ENCODE results near the gene NMNAT2. TPM values are rescaled to one million over a fixed set of nuclear protein-coding genes. Genes with fewer than 3 reads are reported as not detected.

Gene NMNAT2
- total and polyA plus RNA-seq, 2 donors (not counting 3 experiments of a cell fraction or from before 2014, with no cell fraction given) = 0.28 to 0.38 TPM

GRCh38 chr1:183247066-183247465, 171.1 kb downstream of the NMNAT2 start:
- Histone ChIP-seq H3K4me3 (replicated peaks in 1 of 3; ENCODE audit: insufficient read depth in 1 of 3, low read depth in 1 of 3, low read length in 3 of 3) (no peak overlapping the region), H3K79me2 (ENCODE audit: control insufficient read depth, insufficient read depth, low read length) (no peaks in the 10 kb centered on the region), H3K9ac (replicated peaks; ENCODE audit: extremely low read depth, insufficient read depth, low read length) (no peak overlapping the region), H3K36me3 (ENCODE audit: control insufficient read depth in 2 of 2, extremely low read depth in 1 of 2, insufficient read depth in 2 of 2, low read length in 2 of 2) (no peaks in the 10 kb centered on the region), H2AFZ (ENCODE audit: low read depth, low read length) (no peak overlapping the region), H4K20me1 (replicated peaks; ENCODE audit: control insufficient read depth, extremely low read depth, insufficient read depth, low read length) (no peaks in the 10 kb centered on the region), H3K4me2 (ENCODE audit: insufficient read depth, low read length) (no peak overlapping the region), H3K4me1 (ENCODE audit: control insufficient read depth, extremely low read depth, insufficient read depth, low read length) (peaks cover 6% of the 10 kb centered on the region), H3K27me3 (ENCODE audit: control insufficient read depth in 2 of 2, insufficient read depth in 2 of 2, low read length in 2 of 2) (no peaks in the 10 kb centered on the region), H3K9me3 (replicated peaks; ENCODE audit: control insufficient read depth, insufficient read depth, low read length) (no peaks in the 10 kb centered on the region), H3K9me1 (replicated peaks; ENCODE audit: control insufficient read depth, extremely low read depth, insufficient read depth, low read length) (no peaks in the 10 kb centered on the region), H3K27ac (ENCODE audit: insufficient read depth, low read depth, low read length) (no peak overlapping the region)
- ChIA-PET CTCF (interaction anchor here (1.2 to 2.6 kb wide), 4 partner anchors 9 to 19 kb away, joined by 4 to 14 read pairs (median 6); no protein-coding TSS in a partner anchor), POLR2A (no interaction called here)
- dilution Hi-C loops (cut with MboI; ENCODE audit: extremely low pct_ligation_motif_present, low sequenced_read_pairs) = no loop called here
- no peak for TF ChIP-seq CTCF (IDR thresholded peaks at IDR 0.05; ENCODE audit: extremely low read depth in 1 of 2, insufficient read depth in 1 of 2, low read depth in 1 of 2, low read length in 2 of 2)
- no peak for TF ChIP-seq FOS (IDR thresholded peaks at IDR 0.05; ENCODE audit: borderline replicate concordance, insufficient read depth, low read length)
- TF ChIP-seq MAX (IDR thresholded peaks at IDR 0.05; ENCODE audit: insufficient read depth, insufficient read length) = no peak
- no peak for TF ChIP-seq POLR2A (IDR thresholded peaks at IDR 0.05; ENCODE audit: low read depth, low read length)
- TF ChIP-seq POLR2AphosphoS5 (IDR thresholded peaks at IDR 0.05; ENCODE audit: insufficient read depth, low read depth, low read length) = no peak
- no peak for TF ChIP-seq EZH2 (IDR thresholded peaks at IDR 0.05; ENCODE audit: borderline replicate concordance, low read depth, low read length, severe bottlenecking)
- TF ChIP-seq MYC (IDR thresholded peaks at IDR 0.05; ENCODE audit: low read depth, low read length) = no peak
- no peak for TF ChIP-seq GATA2 (IDR thresholded peaks at IDR 0.05; ENCODE audit: insufficient read depth, insufficient read length, low read depth, low read length)
- TF ChIP-seq JUN (IDR thresholded peaks at IDR 0.05; ENCODE audit: borderline replicate concordance, insufficient read depth, insufficient read length, low read depth) = no peak
- intact Hi-C loops (cut with micrococcal nuclease) = no loop called here
- FAIRE-seq = no peak
- DNase-seq (ENCODE audit: low read depth, low spot score) = no peak
- BruUV-seq (replicated peaks) = no TSS peak
